NCI-H345 (cell line): Measurements from ENCODE around the gene AGBL4.
"Not testable (repeated sequence)": the region's sequence is repeated elsewhere in the genome, so short reads cannot be mapped to it uniquely, and the experiment has no call there.

ENCODE experiments used
- DNase-seq: peaks from one replicate; lab custom pipeline; 2025; lab: John Stamatoyannopoulos, UW

Gene AGBL4

GRCh38 chr1:50023292-50024159, at the start of gene AGBL4:
Gene AGBL4 (minus strand): TSS chr1:50023954.
- peak; percentile 89 for DNase-seq

GRCh38 chr1:50066806-50067205, 43.1 kb upstream of the AGBL4 start:
- no peak for DNase-seq

DNA sequence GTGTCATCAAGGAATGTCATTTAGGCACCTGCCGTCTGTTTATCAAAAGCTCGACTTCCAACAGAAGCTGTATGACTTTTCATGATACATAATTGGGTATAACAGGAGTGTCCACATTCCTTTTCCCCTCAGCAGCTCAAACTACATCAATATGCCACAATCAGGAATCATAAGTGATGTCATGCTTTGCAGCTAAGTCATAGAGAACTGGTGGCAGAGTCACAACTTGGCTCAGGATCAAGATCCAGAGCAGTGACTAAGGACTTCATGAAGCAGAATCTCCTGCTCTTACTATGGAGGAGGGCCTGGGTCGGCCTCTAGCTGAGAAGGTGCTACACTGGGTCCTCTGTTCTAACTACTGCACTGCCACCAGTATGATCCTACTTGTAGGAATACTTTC, 36.5 kb upstream of the AGBL4 start:
- DNase-seq: peak; percentile 22

GRCh38 chr1:50048791-50049190, 25.0 kb upstream of the AGBL4 start:
- no peak for DNase-seq

DNA sequence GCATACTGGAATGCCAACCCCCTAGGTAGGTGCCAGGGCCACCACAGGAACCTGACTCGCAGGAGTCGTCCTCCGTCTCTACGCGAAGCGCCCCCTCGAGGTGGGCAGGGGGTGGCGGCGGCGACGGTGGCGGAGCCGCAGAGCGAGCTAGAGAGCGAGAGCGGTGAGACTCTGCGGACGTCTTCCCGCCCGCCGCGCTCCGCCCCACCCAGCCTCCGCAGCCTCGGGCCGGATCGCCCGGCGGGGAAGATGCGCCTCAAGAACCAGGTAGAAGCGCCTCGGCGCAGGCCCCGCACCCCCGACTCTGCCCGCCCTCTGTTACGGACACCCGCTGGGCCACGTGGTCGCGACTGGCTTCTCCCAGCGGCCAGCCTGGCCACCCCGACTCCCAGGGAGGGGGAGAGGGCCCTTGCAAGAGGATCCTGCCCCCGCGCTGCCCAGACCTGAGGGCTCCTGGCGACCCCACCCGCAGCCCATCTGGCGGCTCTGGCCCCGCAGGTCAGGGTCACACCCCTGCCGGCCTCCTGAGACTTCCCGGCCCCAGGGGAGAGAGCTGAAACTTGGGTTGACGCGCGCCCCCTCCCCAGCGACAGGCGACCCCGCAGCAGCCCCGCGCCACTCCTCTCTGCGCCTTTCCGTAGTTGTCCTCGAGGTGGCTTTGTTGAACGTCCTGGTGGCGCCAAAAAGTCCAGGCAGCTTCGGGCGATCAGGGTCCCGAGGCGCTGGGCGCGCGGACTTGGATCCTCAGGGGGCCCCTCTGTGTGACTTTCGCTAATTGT, 24.4 kb upstream of the AGBL4 start:
- peak; percentile 23 for DNase-seq

GRCh38 chr1:50038237-50038809, 14.6 kb upstream of the AGBL4 start:
- DNase-seq: no peak

DNA sequence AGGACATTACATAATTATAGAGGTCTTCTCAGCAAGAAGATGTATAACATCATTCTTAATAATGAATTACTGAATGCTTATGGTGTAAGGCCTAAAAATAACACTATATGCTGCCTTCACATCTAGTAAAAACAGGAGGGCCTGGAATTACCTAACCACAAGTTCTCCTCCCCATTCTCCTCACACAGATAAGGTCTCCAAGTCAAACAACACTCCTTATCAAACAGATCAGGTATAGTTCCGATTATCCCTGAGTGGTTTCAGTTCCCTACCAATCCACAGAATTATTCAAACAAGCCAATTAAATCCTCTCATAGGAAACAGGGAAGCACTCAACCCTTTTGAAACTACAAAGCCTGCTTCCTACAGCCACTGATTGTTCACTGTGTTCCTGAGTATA, 4.0 kb upstream of the AGBL4 start:
- no peak for DNase-seq

- no peak for DNase-seq
These were observed 28.0 kb downstream of the AGBL4 start for GRCh38 chr1:49995734-49996133.

DNA sequence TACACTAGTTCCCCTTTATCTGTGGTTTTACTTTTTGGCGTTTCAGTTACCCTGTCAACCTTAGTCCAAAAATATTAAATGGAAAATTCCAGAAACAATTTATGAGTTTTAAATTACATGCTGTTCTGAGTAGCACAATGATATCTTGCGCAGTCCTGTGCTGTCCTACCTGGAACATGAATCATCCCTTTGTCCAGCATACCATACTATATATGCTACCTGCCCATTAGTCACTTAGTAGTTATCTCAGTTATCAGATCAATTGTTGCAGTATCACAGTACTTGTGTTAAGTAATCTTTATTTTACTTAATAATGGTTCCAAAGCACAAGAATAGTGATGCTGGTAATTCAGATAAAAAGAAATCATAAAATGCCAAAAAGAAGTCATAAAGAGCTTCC, 52.7 kb downstream of the AGBL4 start:
- no peak for DNase-seq

DNA sequence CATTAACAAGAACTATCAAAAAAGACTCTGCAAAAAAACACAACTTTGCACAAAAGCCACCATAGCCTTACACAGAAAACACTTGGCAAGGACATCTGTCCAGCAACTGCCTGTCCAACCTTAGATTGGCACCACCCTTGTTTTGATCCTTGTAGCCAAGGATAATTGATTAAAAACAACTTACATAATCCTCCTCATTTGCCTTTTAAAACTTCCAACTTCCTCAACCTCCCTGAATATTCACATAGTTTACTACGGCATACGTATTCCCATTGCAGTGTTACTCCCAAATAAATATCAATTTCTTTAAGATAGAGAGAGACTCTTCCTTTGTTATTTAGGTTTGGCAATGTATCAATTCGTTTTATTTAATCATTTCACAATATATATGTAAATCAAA, 72.4 kb downstream of the AGBL4 start:
- no peak for DNase-seq

- DNase-seq: not testable (repeated sequence)
These were observed 108.5 kb downstream of the AGBL4 start for GRCh38 chr1:49915301-49915700.

- no peak for DNase-seq
These were observed 117.4 kb downstream of the AGBL4 start for GRCh38 chr1:49906365-49906764.

DNA sequence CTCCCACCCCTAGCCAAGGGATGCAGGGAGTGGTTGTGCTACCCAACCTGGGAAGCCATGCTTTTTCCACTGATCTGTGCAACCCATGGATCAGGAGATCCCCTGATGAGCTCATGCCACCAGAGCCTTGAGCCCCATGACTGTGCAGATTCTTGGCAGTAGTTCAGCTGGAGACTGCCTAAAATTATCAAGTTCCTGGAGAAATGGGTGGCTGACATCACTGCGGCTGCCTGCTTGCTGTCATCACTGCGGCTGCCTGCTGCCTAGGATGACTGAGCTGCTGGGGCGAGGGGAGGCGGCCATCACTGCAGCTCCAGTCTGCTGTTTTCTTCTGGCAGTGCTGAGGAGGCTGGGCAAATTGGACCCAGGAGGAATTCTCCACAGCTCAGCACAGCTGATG, 159.2 kb downstream of the AGBL4 start:
- DNase-seq: no peak

- DNase-seq: peak; percentile 64
These were observed 169.0 kb downstream of the AGBL4 start for GRCh38 chr1:49854741-49855140.

DNA sequence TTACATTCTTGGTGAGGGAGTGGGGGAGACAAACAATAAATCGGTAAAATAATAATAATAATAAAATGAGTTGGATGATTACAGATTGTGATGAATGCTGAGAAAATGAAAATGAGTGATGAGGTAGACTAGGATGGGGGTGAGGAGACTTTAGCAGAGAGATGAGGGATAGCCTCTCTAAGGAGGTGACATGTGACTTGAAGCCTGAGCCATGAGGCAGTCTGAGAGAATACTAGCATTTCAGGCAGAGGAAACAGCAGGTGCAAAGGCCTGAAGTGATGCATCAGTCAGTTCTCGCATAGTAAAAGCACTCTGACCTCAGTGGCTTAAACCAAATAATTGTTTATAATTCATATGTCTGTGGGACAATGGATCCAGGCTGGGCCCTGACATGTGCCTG, 181.2 kb downstream of the AGBL4 start:
- no peak for DNase-seq

GRCh38 chr1:49841767-49842166, 182.0 kb downstream of the AGBL4 start:
- no peak for DNase-seq

- DNase-seq: no peak
These were observed 199.5 kb downstream of the AGBL4 start for GRCh38 chr1:49824261-49824660.

DNA sequence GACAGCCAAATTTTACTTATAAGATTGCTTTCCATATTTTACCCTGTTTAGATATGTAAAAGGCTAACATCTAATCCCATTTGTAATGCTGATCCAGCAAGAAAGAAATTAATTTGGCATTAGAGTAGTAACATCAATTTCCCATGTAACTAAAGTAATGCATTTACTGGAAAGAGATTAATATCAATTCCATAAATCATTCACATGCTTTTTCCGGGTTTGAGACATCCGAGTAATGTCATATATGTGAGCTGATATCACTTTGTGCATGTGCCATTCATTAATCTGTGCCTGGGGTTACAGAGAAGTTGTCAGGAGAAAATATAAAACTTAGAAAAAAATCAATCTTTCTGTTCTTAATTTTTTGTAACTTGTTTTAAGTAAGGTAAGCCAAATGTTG, 206.1 kb downstream of the AGBL4 start:
- DNase-seq: no peak

GRCh38 chr1:49787013-49787412, 236.7 kb downstream of the AGBL4 start:
- not testable (repeated sequence) for DNase-seq

- no peak for DNase-seq
These were observed 258.7 kb downstream of the AGBL4 start for GRCh38 chr1:49765034-49765433.

- DNase-seq: not testable (repeated sequence)
These were observed 285.6 kb downstream of the AGBL4 start for GRCh38 chr1:49738118-49738517.

DNA sequence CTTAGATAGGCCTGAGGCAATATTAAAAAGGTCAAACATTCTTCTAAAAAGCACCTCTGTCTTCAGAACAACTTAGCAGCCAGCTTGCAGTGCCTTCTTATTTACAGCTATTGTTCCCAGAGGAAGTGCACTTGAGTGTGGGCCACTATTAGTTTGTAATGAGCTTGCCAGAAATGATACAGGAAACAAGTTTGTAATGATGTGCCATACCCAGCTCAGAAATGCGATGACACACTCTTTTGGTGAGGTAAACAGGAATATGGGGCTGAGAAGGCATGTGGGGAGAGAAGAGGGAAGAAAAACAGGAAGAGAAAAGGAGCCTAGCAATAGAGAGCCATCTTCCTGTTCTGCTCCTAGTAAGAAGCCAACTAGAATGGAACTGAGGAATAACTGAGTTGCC, 295.4 kb downstream of the AGBL4 start:
- DNase-seq: no peak

GRCh38 chr1:49723662-49724061, 300.1 kb downstream of the AGBL4 start:
- DNase-seq: no peak
